Neural progenitor cell (in vitro differentiated cells): ENCODE data around the gene DUS3L.

Source experiments
- CTCF ChIP-seq: fragments of 200-600 bp; sonication (generic); IDR thresholded peaks from 2 replicates; pipeline ENCODE4 v1.5.1; 2017; ENCODE audit warnings: antibody characterized with exemption, mild to moderate bottlenecking
- EZH2 ChIP-seq: fragments of 200-600 bp; sonication (generic); IDR thresholded peaks from 2 replicates; pipeline ENCODE4 v1.6.1; 2017; ENCODE audit warnings: antibody characterized with exemption, mild to moderate bottlenecking, moderate library complexity
- EZH2phosphoT487 ChIP-seq: fragments of 200-600 bp; sonication (generic); IDR thresholded peaks from 2 replicates; pipeline ENCODE4 v1.6.1; 2017; ENCODE audit warnings: antibody characterized with exemption

- no peak for TF ChIP-seq EZH2
- no peak for TF ChIP-seq EZH2phosphoT487
- TF ChIP-seq CTCF: no peak
Observed at GRCh38 chr19:5787409-5788182, 3.4 kb downstream of the DUS3L start.
